ENCODE results near the gene DNLZ. TPM values are rescaled to one million over a fixed set of nuclear protein-coding genes. Genes with fewer than 3 reads are reported as not detected.

Gene DNLZ
- total RNA-seq, 1 experiment from 2014 or later, result 9.1 TPM

DNA sequence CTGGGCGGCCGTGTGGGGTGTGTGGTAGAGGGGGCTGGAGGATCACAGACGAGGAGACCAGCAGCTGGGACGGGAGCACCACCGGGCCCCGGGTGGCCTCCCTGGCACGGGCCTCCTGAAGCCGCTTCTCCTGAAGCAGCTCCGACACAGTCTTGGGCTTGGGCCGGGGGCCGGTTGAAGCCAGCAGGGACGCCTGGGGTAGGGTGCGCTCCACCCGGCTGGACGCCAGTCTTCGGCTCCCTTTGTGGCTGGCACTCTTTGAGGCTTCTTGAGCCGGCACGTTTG, 15.4 kb upstream of the DNLZ start:
- Histone ChIP-seq H3K36me3 (ENCODE audit: low read depth) (no peaks in the 10 kb centered on the region), H3F3A (ENCODE audit: insufficient read depth, low read depth) (no peaks in the 10 kb centered on the region), H3K4me2 (no peak overlapping the region), H4K20me1 (ENCODE audit: insufficient read depth) (no peaks in the 10 kb centered on the region; the same call in 1 of the 2 replicates), H3K4me3 (no peak overlapping the region), H3K79me2 (ENCODE audit: low read depth) (no peaks in the 10 kb centered on the region), H3K27ac (no peak overlapping the region), H3K4me1 (replicated peaks; ENCODE audit: insufficient read depth) (peaks cover 3% of the 10 kb centered on the region), H3K27me3 (ENCODE audit: insufficient read depth, low read depth) (no peaks in the 10 kb centered on the region), H3K9me3 (ENCODE audit: insufficient read depth, low read depth) (no peaks in the 10 kb centered on the region), H2AFZ (no peak overlapping the region), H3K9me2 (ENCODE audit: insufficient read depth) (no peaks in the 10 kb centered on the region)
- no peak for DNase-seq
- no TSS peak for BruUV-seq (replicated peaks)
- intact Hi-C loops (cut with micrococcal nuclease; ENCODE audit: unreplicated experiment), result no loop called here
- ChIA-PET CTCF (no interaction called here), POLR2A (ENCODE audit: unreplicated experiment) (no interaction called here)
- no peak for TF ChIP-seq EZH2 (IDR thresholded peaks at IDR 0.05; ENCODE audit: low read depth)
- TF ChIP-seq, protein P1, sequence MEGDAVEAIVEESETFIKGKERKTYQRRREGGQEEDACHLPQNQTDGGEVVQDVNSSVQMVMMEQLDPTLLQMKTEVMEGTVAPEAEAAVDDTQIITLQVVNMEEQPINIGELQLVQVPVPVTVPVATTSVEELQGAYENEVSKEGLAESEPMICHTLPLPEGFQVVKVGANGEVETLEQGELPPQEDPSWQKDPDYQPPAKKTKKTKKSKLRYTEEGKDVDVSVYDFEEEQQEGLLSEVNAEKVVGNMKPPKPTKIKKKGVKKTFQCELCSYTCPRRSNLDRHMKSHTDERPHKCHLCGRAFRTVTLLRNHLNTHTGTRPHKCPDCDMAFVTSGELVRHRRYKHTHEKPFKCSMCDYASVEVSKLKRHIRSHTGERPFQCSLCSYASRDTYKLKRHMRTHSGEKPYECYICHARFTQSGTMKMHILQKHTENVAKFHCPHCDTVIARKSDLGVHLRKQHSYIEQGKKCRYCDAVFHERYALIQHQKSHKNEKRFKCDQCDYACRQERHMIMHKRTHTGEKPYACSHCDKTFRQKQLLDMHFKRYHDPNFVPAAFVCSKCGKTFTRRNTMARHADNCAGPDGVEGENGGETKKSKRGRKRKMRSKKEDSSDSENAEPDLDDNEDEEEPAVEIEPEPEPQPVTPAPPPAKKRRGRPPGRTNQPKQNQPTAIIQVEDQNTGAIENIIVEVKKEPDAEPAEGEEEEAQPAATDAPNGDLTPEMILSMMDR (conservative IDR thresholded peaks at IDR 0.05), result no peak

DNA sequence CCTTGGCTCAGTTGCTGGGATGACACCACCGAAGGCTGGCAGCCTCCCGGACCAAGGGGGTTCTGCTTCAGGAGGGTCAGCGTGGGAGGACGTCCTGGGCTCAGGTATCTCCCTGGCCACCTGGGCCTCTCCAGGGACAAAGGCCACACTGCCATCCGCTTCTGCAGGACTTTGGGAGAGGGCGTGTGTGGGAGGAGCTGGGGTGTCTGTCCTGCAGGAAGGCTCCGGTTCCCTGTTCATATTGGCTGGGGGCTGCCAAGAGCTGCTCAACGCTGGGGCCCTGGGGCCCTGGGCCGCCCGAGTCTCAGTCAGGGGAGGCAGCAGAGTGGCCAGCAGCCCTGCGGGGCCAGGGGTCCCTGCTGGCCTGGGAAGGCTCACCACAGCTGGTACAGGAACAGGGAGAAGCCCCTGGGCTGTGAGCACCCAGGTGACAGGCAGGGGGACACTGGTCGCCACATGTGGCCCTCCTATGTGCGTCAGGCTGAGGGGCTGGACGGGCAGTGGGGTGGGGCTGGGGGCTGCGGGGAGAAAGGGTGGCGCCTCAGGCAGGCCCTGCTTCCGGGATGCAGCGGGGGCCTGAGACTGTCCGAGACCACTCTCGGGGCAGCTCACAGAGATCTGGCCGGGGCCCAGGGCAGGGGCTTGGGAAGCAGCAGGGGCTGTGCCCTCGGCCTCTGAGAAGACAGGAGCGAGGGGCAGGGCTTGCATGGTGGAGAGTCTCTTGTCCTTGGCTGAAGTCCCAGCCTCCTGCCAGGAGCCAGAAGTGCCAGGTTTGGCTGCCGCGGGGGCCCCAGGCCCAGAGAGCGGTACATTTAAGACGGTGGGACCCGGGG, 14.8 kb upstream of the DNLZ start:
- TF ChIP-seq, protein P1 (conservative IDR thresholded peaks at IDR 0.05), result no peak
- TF ChIP-seq EZH2 (IDR thresholded peaks at IDR 0.05; ENCODE audit: low read depth), result no peak
- ChIA-PET POLR2A (ENCODE audit: unreplicated experiment) (no interaction called here), CTCF (no interaction called here)
- no peak for DNase-seq
- Histone ChIP-seq H2AFZ (no peak overlapping the region), H3K9me2 (ENCODE audit: insufficient read depth) (no peaks in the 10 kb centered on the region), H3F3A (ENCODE audit: insufficient read depth, low read depth) (peaks cover 3% of the 10 kb centered on the region; the same call in 1 of the 2 replicates), H3K4me2 (no peak overlapping the region), H3K36me3 (ENCODE audit: low read depth) (no peaks in the 10 kb centered on the region), H3K27ac (no peak overlapping the region), H3K27me3 (ENCODE audit: insufficient read depth, low read depth) (no peaks in the 10 kb centered on the region), H4K20me1 (ENCODE audit: insufficient read depth) (no peaks in the 10 kb centered on the region; the same call in 1 of the 2 replicates), H3K9me3 (ENCODE audit: insufficient read depth, low read depth) (no peaks in the 10 kb centered on the region), H3K4me1 (replicated peaks; ENCODE audit: insufficient read depth) (peaks cover 8% of the 10 kb centered on the region), H3K79me2 (ENCODE audit: low read depth) (no peaks in the 10 kb centered on the region), H3K4me3 (no peak overlapping the region)
- intact Hi-C loops (cut with micrococcal nuclease; ENCODE audit: unreplicated experiment), result no loop called here
- BruUV-seq (replicated peaks), result no TSS peak

DNA sequence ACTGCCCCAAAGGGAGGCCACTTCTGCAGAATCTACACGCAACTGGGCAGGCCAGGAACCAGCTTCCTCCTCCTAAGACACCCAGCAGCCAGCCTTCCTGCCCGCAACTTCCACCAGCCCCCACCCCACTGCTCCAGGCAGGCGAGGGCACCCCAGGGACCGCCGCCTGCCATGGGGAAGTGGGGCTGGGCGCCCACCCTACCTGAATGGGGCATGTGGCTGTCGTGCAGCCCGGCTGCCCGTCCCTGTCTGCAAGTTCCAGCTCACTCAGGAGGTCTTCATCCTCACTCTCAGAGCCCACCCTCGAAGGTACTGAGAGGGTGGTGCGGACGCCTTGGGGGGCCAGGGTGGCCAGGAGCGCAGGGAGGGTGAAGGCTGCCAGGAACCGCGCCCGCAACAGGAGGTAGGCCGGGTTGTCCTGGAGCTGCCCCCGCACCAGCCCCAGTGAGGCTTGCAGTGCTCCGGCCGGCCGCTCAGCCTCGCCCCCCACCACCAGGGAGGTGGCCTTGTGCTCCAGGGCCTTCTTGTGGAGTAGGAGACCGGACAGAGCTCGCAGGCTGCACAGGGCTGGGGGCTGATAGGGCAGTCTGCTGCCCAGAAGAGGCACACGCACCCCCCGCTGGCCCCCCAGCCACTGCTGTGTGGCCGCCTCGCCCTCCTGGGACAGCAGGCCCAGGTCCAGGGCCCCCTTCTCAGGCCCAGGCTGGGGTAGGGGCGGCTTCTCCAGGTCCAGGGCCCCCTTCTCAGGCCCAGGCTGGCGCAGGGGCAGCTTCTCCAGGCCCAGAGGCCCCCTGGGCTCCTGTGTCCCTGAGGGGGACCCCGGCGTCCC, 14.0 kb upstream of the DNLZ start:
- Histone ChIP-seq H3K4me1 (replicated peaks; ENCODE audit: insufficient read depth) (peaks cover 16% of the 10 kb centered on the region), H3K27ac (no peak overlapping the region), H3K4me3 (no peak overlapping the region), H4K20me1 (ENCODE audit: insufficient read depth) (no peaks in the 10 kb centered on the region; the same call in 1 of the 2 replicates), H3F3A (ENCODE audit: insufficient read depth, low read depth) (peaks cover 11% of the 10 kb centered on the region; the same call in 1 of the 2 replicates), H2AFZ (no peak overlapping the region), H3K79me2 (ENCODE audit: low read depth) (no peaks in the 10 kb centered on the region), H3K4me2 (no peak overlapping the region), H3K27me3 (ENCODE audit: insufficient read depth, low read depth) (no peaks in the 10 kb centered on the region), H3K36me3 (ENCODE audit: low read depth) (no peaks in the 10 kb centered on the region), H3K9me3 (ENCODE audit: insufficient read depth, low read depth) (no peaks in the 10 kb centered on the region), H3K9me2 (ENCODE audit: insufficient read depth) (no peaks in the 10 kb centered on the region)
- no peak for DNase-seq
- TF ChIP-seq, protein P1 (conservative IDR thresholded peaks at IDR 0.05), result no peak
- no peak for TF ChIP-seq EZH2 (IDR thresholded peaks at IDR 0.05; ENCODE audit: low read depth)
- intact Hi-C loops (cut with micrococcal nuclease; ENCODE audit: unreplicated experiment), result no loop called here
- POLR2A ChIA-PET (ENCODE audit: unreplicated experiment), result no interaction called here
- no TSS peak for BruUV-seq (replicated peaks)
- CTCF ChIA-PET, result no interaction called here
